ENCODE measurements around the gene CYFIP2. TPM values are rescaled to one million over a fixed set of nuclear protein-coding genes. Genes with fewer than 3 reads are reported as not detected.
A peak's percentile ranks its signal among the peaks of the same experiment; 100 is the strongest.
"Not testable (repeated sequence)": the region's sequence is repeated elsewhere in the genome, so short reads cannot be mapped to it uniquely, and the experiment has no call there.

The CYFIP2 gene
- total RNA-seq, 2 experiments from 2014 or later: 452 to 606 TPM

- ChIA-PET CTCF (interaction anchor here (0.5 to 1.1 kb wide), 4 partner anchors 71 to 525 kb away, joined by 3 read pairs; no protein-coding TSS in a partner anchor), POLR2A (no interaction called here)
- H3K27me3 Mint-ChIP-seq: peaks cover 16% of the 10 kb centered on the region
- peaks cover 6% of the 10 kb centered on the region for H3K4me1 Mint-ChIP-seq
- H3K4me3 Mint-ChIP-seq: no peak overlapping the region
- H3K36me3 Mint-ChIP-seq (ENCODE audit: low read depth): peaks cover 2% of the 10 kb centered on the region
- no peak overlapping the region for H3K27ac Mint-ChIP-seq
- no peak for DNase-seq
- peaks cover 10% of the 10 kb centered on the region for H3K9me3 Mint-ChIP-seq
Measured at GRCh38 chr5:157400741-157401495, 135.0 kb downstream of the CYFIP2 start.

- no peak overlapping the region for H3K4me3 Mint-ChIP-seq
- DNase-seq: no peak
- H3K36me3 Mint-ChIP-seq (ENCODE audit: low read depth): no peaks in the 10 kb centered on the region
- CTCF ChIA-PET: interaction anchor here (1.1 kb wide), 1 partner anchor 328 kb away, joined by 3 read pairs; the partner anchor contains the start of gene LSM11
- POLR2A ChIA-PET: no interaction called here
- no peak overlapping the region for H3K27ac Mint-ChIP-seq
- no peaks in the 10 kb centered on the region for H3K4me1 Mint-ChIP-seq
- H3K9me3 Mint-ChIP-seq: peaks cover 12% of the 10 kb centered on the region
- H3K27me3 Mint-ChIP-seq: peaks cover 46% of the 10 kb centered on the region
Measured at GRCh38 chr5:157415838-157416237, 149.9 kb downstream of the CYFIP2 start.

- CTCF ChIA-PET; POLR2A ChIA-PET; H3K4me3 Mint-ChIP-seq; H3K27ac Mint-ChIP-seq; DNase-seq; H3K4me1 Mint-ChIP-seq; H3K9me3 Mint-ChIP-seq; H3K36me3 Mint-ChIP-seq (ENCODE audit: low read depth): not testable (repeated sequence)
- peaks cover 21% of the 10 kb centered on the region for H3K27me3 Mint-ChIP-seq
Measured at GRCh38 chr5:157419521-157419920, 153.6 kb downstream of the CYFIP2 start.

- DNase-seq; H3K4me3 Mint-ChIP-seq; H3K36me3 Mint-ChIP-seq (ENCODE audit: low read depth); H3K27ac Mint-ChIP-seq; H3K4me1 Mint-ChIP-seq; H3K9me3 Mint-ChIP-seq; POLR2A ChIA-PET: not testable (repeated sequence)
- peaks cover 24% of the 10 kb centered on the region for H3K27me3 Mint-ChIP-seq
- CTCF ChIA-PET: interaction anchor here (1.3 kb wide), 1 partner anchor 18 kb away, joined by 5 read pairs; no protein-coding TSS in a partner anchor
Measured at GRCh38 chr5:157429920-157430319, 164.0 kb downstream of the CYFIP2 start.

- CTCF ChIA-PET: interaction anchor here (0.6 to 4.3 kb wide), 14 partner anchors 9 to 430 kb away, joined by 3 to 31 read pairs (median 3); partner anchors contain the start of genes LSM11 and THG1L
- no peaks in the 10 kb centered on the region for H3K9me3 Mint-ChIP-seq
- DNase-seq: peak; percentile 66
- POLR2A ChIA-PET: no interaction called here
- no peak overlapping the region for H3K27ac Mint-ChIP-seq
- H3K27me3 Mint-ChIP-seq: peaks cover 20% of the 10 kb centered on the region
- H3K4me3 Mint-ChIP-seq: no peak overlapping the region
- H3K4me1 Mint-ChIP-seq: peaks cover 9% of the 10 kb centered on the region
- peaks cover 2% of the 10 kb centered on the region for H3K36me3 Mint-ChIP-seq (ENCODE audit: low read depth)
Measured at GRCh38 chr5:157431544-157432200, 165.7 kb downstream of the CYFIP2 start.

- Mint-ChIP-seq H3K36me3 (ENCODE audit: low read depth) (peaks cover 2% of the 10 kb centered on the region), H3K9me3 (no peaks in the 10 kb centered on the region), H3K27ac (no peak overlapping the region), H3K4me1 (peaks cover 9% of the 10 kb centered on the region), H3K4me3 (no peak overlapping the region), H3K27me3 (peaks cover 7% of the 10 kb centered on the region)
- POLR2A ChIA-PET: no interaction called here
- DNase-seq: no peak
- CTCF ChIA-PET: interaction anchor here (4.3 kb wide), 1 partner anchor 310 kb away, joined by 31 read pairs; the partner anchor contains the start of gene LSM11
Measured at GRCh38 chr5:157434096-157434495, 168.2 kb downstream of the CYFIP2 start.

- Mint-ChIP-seq H3K36me3 (ENCODE audit: low read depth) (no peaks in the 10 kb centered on the region), H3K9me3 (no peaks in the 10 kb centered on the region), H3K4me1 (no peaks in the 10 kb centered on the region), H3K27me3 (peaks cover 6% of the 10 kb centered on the region), H3K27ac (no peak overlapping the region), H3K4me3 (no peak overlapping the region)
- DNase-seq: no peak
- ChIA-PET CTCF (interaction anchor here (1.8 kb wide), 1 partner anchor 300 kb away, joined by 5 read pairs; no protein-coding TSS in a partner anchor), POLR2A (no interaction called here)
Measured at GRCh38 chr5:157443041-157443549, 177.2 kb downstream of the CYFIP2 start.

- POLR2A ChIA-PET: no interaction called here
- Mint-ChIP-seq H3K9me3 (no peaks in the 10 kb centered on the region), H3K27ac (no peak overlapping the region), H3K36me3 (ENCODE audit: low read depth) (no peaks in the 10 kb centered on the region), H3K4me1 (no peaks in the 10 kb centered on the region), H3K27me3 (peaks cover 6% of the 10 kb centered on the region), H3K4me3 (no peak overlapping the region)
- DNase-seq: no peak
- CTCF ChIA-PET: interaction anchor here (0.6 to 1.8 kb wide), 2 partner anchors 275 to 299 kb away, joined by 3 to 5 read pairs; no protein-coding TSS in a partner anchor
Measured at GRCh38 chr5:157444224-157444623, 178.3 kb downstream of the CYFIP2 start.

Other genes with a start within 250 kb of the CYFIP2 start
- gene HAVCR1, start 207.0 kb upstream of the CYFIP2 start, total RNA-seq: 1 to 10 TPM; 1.5 to 2.0 TPM
- 10 to 100 TPM; 30.9 to 34.7 TPM for gene HAVCR2, start 157.1 kb upstream of the CYFIP2 start, total RNA-seq
- 10 to 100 TPM; 12.1 to 13.2 TPM for gene MED7, start 123.3 kb upstream of the CYFIP2 start, total RNA-seq
- not detected for gene GARIN3, start 99.9 kb upstream of the CYFIP2 start, total RNA-seq
- 100 to 1,000 TPM; 258 to 306 TPM for gene ITK, start 85.3 kb upstream of the CYFIP2 start, total RNA-seq
- under 1 TPM; 0.10 to 0.17 TPM for gene NIPAL4, start 194.1 kb downstream of the CYFIP2 start, total RNA-seq